ENCODE measurements around the gene ASNSD1.
A peak's percentile ranks its signal among the peaks of the same experiment; 100 is the strongest.
"Not testable (repeated sequence)": the region's sequence is repeated elsewhere in the genome, so short reads cannot be mapped to it uniquely, and the experiment has no call there.

ASNSD1 gene

DNA sequence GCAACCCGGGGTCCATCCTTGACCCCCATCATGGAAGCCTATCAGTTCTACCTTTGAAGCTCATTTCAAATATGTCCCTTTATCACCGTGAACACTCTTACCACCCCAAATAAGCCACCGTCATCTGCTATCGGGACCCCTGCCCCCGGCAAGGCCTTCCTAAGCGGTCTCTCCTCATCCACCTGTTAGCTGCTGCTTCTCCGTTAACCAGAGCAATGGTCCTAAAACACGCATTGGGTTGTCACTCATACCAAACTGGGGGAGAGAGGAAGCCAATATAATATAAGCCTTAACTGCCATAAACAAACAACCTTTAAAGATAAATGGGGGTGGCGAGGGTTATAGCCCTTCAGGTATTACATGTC lies 680 bp downstream of the ASNSD1 start:
- Mint-ChIP-seq H3K4me3 (no peak overlapping the region), H3K27ac (no peak overlapping the region), H3K36me3 (no peaks in the 10 kb centered on the region), H3K27me3 (no peaks in the 10 kb centered on the region), H3K4me1 (ENCODE audit: low read depth) (peaks cover 53% of the 10 kb centered on the region), H3K9me3 (ENCODE audit: low read depth) (no peaks in the 10 kb centered on the region)

- no peaks in the 10 kb centered on the region for H3K27me3 Mint-ChIP-seq
- H3K4me3 Mint-ChIP-seq: no peak overlapping the region
- no peaks in the 10 kb centered on the region for H3K9me3 Mint-ChIP-seq (ENCODE audit: low read depth)
- H3K4me1 Mint-ChIP-seq (ENCODE audit: low read depth): peaks cover 49% of the 10 kb centered on the region
- no peak overlapping the region for H3K27ac Mint-ChIP-seq
- no peaks in the 10 kb centered on the region for H3K36me3 Mint-ChIP-seq
These were observed 1.5 kb downstream of the ASNSD1 start for GRCh38 chr2:189662669-189663226.

- Mint-ChIP-seq H3K4me3 (peak overlapping the region; percentile 71), H3K4me1 (ENCODE audit: low read depth) (peaks cover 43% of the 10 kb centered on the region), H3K27ac (peak overlapping the region; percentile 46)
- H3K36me3 Mint-ChIP-seq; H3K27me3 Mint-ChIP-seq; H3K9me3 Mint-ChIP-seq (ENCODE audit: low read depth): not testable (repeated sequence)
These were observed 2.1 kb downstream of the ASNSD1 start for GRCh38 chr2:189663319-189663718.

GRCh38 chr2:189669913-189670312 lies 8.7 kb downstream of the ASNSD1 start:
- H3K9me3 Mint-ChIP-seq (ENCODE audit: low read depth): no peaks in the 10 kb centered on the region

DNA sequence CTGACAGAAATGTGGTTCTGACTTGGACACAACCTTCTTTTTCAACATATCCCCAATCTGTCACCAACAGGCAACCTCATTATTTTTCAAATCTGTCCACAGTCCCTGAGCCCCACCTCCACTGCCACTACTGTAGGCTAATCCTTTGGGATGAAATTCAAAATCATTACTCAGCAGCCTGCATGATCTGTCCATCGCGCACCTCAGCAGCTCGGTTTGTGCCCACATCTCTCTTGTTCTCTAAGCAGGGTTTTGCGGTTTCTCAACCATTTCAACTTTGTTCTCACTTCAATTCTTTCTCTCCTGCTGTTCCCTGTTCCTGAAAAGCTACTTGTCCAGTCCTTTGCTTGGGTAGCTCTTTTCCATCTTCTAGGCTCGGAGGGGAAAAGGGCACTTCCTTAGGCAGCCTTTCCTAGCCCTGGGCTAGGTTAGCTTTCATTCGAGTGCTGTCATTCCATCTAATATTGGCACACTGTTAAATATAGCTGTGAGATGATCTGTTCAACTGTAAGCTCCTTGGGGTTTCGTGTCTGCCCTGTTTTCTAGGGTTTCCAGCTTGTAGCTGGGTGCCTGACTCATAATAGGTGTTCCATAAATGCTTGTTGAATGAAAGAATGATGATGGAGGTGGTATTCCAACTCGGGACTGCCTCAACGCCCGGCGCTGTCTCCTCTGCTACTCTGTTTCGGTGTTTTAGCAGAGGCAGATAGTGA lies 12.6 kb downstream of the ASNSD1 start:
- H3K9me3 Mint-ChIP-seq (ENCODE audit: low read depth): peaks cover 9% of the 10 kb centered on the region
- peaks cover 17% of the 10 kb centered on the region for H3K36me3 Mint-ChIP-seq
- no peaks in the 10 kb centered on the region for H3K27me3 Mint-ChIP-seq
- H3K4me1 Mint-ChIP-seq (ENCODE audit: low read depth): peaks cover 32% of the 10 kb centered on the region
- H3K27ac Mint-ChIP-seq: peak overlapping the region; percentile 80
- H3K4me3 Mint-ChIP-seq: peak overlapping the region; percentile 73

More at GRCh38 chr2:189669913-189670312, 8.7 kb downstream of the ASNSD1 start:
- Mint-ChIP-seq H3K27me3 (no peaks in the 10 kb centered on the region), H3K4me3 (no peak overlapping the region), H3K36me3 (peaks cover 2% of the 10 kb centered on the region), H3K4me1 (ENCODE audit: low read depth) (peaks cover 25% of the 10 kb centered on the region), H3K27ac (no peak overlapping the region)

GRCh38 chr2:189674374-189675112 lies 13.3 kb downstream of the ASNSD1 start, which contains the start of gene ANKAR:
ANKAR (plus strand) TSS chr2:189674670; CDS start chr2:189676491, 1,821 bp downstream.
- Mint-ChIP-seq H3K27me3 (no peaks in the 10 kb centered on the region), H3K4me1 (ENCODE audit: low read depth) (peaks cover 37% of the 10 kb centered on the region), H3K27ac (peak within 1 kb of the TSS; percentile 98), H3K4me3 (peak within 1 kb of the TSS; percentile 95), H3K36me3 (peaks cover 14% of the 10 kb centered on the region), H3K9me3 (ENCODE audit: low read depth) (peaks cover 9% of the 10 kb centered on the region)

- Mint-ChIP-seq H3K27me3 (no peaks in the 10 kb centered on the region), H3K36me3 (peaks cover 19% of the 10 kb centered on the region), H3K9me3 (ENCODE audit: low read depth) (peaks cover 9% of the 10 kb centered on the region), H3K4me1 (ENCODE audit: low read depth) (peaks cover 54% of the 10 kb centered on the region), H3K4me3 (no peak overlapping the region), H3K27ac (no peak overlapping the region)
These were observed 15.2 kb downstream of the ASNSD1 start for GRCh38 chr2:189676471-189676870.

DNA sequence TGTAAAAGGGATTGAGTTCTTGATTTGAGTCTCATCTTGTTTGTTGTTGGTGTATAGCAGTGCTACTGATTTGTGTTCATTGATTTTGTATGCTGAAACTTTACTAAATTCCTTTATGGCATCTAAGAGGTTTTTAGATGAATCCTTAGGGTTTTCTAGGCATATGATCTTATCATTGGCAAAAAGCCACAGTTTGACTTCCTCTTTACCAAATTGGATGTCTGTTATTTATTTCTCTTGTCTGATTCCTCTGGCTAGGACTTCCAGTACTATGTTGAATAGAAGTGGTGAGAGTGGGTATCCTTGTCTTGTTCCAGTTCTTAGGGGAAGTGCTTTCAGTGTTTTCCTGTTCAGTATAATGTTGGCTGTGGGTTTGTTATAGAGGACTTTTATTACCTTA lies 18.0 kb downstream of the ASNSD1 start:
- Mint-ChIP-seq H3K4me1 (ENCODE audit: low read depth) (peaks cover 54% of the 10 kb centered on the region), H3K9me3 (ENCODE audit: low read depth) (peaks cover 9% of the 10 kb centered on the region), H3K27ac (no peak overlapping the region), H3K4me3 (no peak overlapping the region), H3K27me3 (no peaks in the 10 kb centered on the region), H3K36me3 (peaks cover 19% of the 10 kb centered on the region)

- peaks cover 52% of the 10 kb centered on the region for H3K4me1 Mint-ChIP-seq (ENCODE audit: low read depth)
- no peaks in the 10 kb centered on the region for H3K27me3 Mint-ChIP-seq
- H3K4me3 Mint-ChIP-seq: no peak overlapping the region
- H3K36me3 Mint-ChIP-seq: peaks cover 22% of the 10 kb centered on the region
- peak overlapping the region; percentile 31 for H3K27ac Mint-ChIP-seq
- H3K9me3 Mint-ChIP-seq (ENCODE audit: low read depth): peaks cover 9% of the 10 kb centered on the region
These were observed 19.9 kb downstream of the ASNSD1 start for GRCh38 chr2:189681203-189681602.

GRCh38 chr2:189681903-189682302 lies 20.6 kb downstream of the ASNSD1 start:
- Mint-ChIP-seq H3K36me3 (peaks cover 22% of the 10 kb centered on the region), H3K27me3 (no peaks in the 10 kb centered on the region), H3K4me3 (no peak overlapping the region), H3K9me3 (ENCODE audit: low read depth) (peaks cover 9% of the 10 kb centered on the region), H3K27ac (peak overlapping the region; percentile 11), H3K4me1 (ENCODE audit: low read depth) (peaks cover 47% of the 10 kb centered on the region)

DNA sequence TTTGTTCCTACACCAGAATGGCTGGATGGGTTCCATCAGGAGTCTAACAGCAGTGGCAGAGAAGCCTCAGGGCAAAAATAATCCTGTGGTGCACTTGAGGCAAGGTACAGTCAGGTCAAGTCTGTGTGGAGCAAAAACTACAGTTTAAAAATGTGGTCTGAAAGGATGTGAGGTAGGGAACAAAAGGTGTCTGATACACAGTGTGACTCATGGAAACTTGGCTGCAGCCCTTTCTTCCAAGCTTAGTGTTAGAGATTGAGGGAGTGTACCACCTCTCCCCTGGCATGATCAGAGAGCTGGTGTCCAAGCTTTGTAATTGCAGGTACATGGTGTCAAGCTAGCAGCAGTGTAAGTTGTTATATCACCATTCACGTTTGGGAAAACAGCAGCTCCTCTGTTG lies 22.1 kb downstream of the ASNSD1 start:
- Mint-ChIP-seq H3K4me3 (no peak overlapping the region), H3K4me1 (ENCODE audit: low read depth) (peaks cover 50% of the 10 kb centered on the region), H3K36me3 (peaks cover 11% of the 10 kb centered on the region), H3K27ac (no peak overlapping the region), H3K27me3 (no peaks in the 10 kb centered on the region), H3K9me3 (ENCODE audit: low read depth) (peaks cover 4% of the 10 kb centered on the region)

- Mint-ChIP-seq H3K27ac (no peak overlapping the region), H3K9me3 (ENCODE audit: low read depth) (no peaks in the 10 kb centered on the region)
These were observed 23.6 kb downstream of the ASNSD1 start for GRCh38 chr2:189684811-189685210.

GRCh38 chr2:189685540-189686229 lies 24.4 kb downstream of the ASNSD1 start:
- H3K4me3 Mint-ChIP-seq: no peak overlapping the region
- peaks cover 33% of the 10 kb centered on the region for H3K4me1 Mint-ChIP-seq (ENCODE audit: low read depth)
- H3K9me3 Mint-ChIP-seq (ENCODE audit: low read depth): no peaks in the 10 kb centered on the region
- H3K27me3 Mint-ChIP-seq: no peaks in the 10 kb centered on the region
- no peak overlapping the region for H3K27ac Mint-ChIP-seq
- H3K36me3 Mint-ChIP-seq: peaks cover 2% of the 10 kb centered on the region

More at GRCh38 chr2:189684811-189685210, 23.6 kb downstream of the ASNSD1 start:
- Mint-ChIP-seq H3K4me3 (no peak overlapping the region), H3K27me3 (no peaks in the 10 kb centered on the region), H3K4me1 (ENCODE audit: low read depth) (peaks cover 41% of the 10 kb centered on the region), H3K36me3 (peaks cover 7% of the 10 kb centered on the region)

DNA sequence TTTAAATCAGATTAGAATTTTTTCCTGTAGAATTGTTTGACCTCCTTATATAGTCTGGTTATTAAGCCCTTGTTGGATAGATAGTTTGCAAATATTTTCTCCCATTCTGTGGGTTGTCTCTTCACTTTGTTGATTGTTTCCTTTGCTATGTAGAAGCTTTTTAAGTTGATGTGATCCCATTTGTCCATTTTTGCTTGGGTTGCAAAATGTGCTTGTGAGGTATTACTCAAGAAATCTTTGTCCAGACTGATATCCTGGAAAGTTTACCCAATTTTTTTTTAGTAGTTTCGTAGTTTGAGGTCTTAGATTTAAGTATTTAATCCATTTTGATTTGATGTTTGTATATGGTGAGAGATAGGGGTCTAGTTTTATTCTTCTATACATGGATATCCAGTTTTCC lies 26.5 kb downstream of the ASNSD1 start:
- peaks cover 27% of the 10 kb centered on the region for H3K4me1 Mint-ChIP-seq (ENCODE audit: low read depth)
- not testable (repeated sequence) for H3K4me3 Mint-ChIP-seq; H3K36me3 Mint-ChIP-seq; H3K9me3 Mint-ChIP-seq (ENCODE audit: low read depth); H3K27ac Mint-ChIP-seq; H3K27me3 Mint-ChIP-seq

DNA sequence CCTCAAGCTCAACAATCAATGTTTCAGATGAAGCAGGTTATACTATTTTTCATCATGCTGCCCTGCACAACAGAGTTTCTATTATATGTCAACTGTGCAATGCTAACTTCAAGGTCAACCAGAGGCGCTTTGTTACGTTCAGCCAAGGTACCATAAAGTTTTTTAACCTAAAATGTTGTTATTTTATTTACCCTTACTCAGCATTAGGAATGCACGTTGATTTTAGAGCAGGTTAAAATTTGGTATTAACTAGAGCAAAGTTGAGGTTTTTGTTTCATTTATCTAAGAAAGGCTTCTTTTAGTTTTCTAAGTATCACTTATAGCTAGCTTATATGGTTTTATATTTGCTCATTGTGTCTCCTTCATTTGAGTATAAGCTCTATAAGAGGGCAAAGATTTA lies 35.0 kb downstream of the ASNSD1 start:
- Mint-ChIP-seq H3K27me3 (no peaks in the 10 kb centered on the region), H3K9me3 (ENCODE audit: low read depth) (no peaks in the 10 kb centered on the region), H3K4me3 (no peak overlapping the region), H3K27ac (no peak overlapping the region), H3K36me3 (no peaks in the 10 kb centered on the region), H3K4me1 (ENCODE audit: low read depth) (no peaks in the 10 kb centered on the region)
